ENCODE results near the gene SLC27A4. TPM values are rescaled to one million over a fixed set of nuclear protein-coding genes. Genes with fewer than 3 reads are reported as not detected.

SLC27A4 gene
- total RNA-seq, 1 experiment from 2014 or later, result 37.5 TPM

DNA sequence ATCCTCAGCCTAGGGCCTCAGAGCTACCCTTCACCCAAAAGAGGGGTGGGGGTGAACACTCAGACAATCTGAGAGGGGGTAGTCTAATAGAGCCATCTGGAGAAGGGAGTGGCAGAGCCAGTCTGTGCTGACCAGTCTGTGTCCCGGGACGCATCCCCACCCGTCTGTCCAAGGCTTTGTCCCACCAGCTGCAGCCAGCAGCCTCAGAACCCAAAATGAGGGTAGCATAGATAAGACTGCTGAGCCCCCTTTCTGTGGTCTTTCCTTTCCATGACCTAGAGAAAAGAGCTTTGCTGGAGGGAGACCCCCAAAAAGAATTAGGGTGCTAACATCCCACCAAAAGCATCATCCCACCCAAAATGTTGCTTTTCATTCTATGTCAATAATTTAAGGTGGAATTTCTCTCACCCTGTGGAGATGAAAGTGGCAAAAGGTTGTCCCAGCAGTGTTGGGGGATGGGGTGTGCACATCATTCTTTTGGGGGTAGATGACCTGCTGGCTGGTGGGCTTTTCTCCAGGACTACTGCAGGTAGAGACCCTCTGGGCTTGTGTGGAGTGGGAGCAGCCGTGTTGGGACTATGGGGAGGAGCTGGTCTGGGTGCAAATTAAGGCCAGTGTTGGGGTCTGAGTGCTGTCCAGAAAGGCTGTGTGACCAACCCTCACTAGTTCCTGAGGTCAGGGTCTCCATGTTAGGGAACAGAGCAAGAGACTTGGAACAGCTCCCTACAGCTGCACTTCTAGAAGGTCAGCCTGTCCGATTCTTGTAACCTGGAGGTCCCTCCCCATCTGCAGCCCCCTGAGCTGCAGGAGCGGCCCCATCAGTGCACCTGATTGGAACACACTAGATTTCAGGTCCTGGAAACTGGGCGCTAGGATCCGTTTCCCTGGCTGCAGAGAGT lies 50.7 kb downstream of the SLC27A4 start:
- no peak for DNase-seq (ENCODE audit: low read depth)

GRCh38 chr9:128391956-128392301 lies 51.6 kb downstream of the SLC27A4 start:
- no peak for DNase-seq (ENCODE audit: low read depth)

DNA sequence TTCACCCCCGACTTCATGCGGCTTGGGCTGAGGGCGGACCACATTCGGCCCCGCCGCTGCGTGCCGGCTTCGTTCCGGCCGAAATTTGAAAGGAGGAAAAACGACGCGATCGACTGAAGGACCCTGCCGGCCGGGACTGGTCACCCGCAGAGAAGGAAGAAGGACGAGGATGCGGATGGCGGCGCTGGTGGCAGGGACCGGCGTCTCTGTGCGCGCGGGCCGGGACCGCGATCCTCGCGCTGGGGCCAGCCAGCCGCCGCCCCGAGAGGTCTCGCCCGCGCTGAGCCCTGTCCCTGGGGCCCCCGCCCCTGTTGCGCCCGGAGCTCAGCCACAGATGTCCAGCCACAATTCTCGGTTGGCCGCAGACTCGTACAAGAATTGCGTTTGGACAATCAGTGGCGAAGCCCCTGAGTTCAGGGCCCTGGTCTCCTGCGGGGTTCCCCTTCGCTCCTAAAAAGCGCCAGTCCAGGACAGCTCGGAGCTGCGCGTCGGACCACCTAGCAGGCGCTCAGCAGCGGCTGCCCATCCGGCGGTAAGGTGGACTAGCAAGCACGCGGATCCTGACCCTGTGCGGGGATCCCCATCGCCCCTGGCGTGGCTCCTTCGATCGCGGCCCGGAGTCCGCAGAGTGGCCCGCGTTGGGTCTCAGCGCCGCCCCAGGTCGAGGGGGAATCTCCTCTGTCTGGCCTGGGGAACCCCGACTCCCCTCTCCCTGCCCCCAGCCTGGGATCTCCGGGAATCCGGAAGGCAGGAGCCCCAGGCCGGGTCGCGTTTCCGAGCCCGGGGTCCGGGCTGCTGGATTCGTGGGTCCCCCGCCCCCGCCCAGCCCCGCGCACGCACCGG lies 52.2 kb downstream of the SLC27A4 start:
- DNase-seq (ENCODE audit: low read depth), result no peak

DNA sequence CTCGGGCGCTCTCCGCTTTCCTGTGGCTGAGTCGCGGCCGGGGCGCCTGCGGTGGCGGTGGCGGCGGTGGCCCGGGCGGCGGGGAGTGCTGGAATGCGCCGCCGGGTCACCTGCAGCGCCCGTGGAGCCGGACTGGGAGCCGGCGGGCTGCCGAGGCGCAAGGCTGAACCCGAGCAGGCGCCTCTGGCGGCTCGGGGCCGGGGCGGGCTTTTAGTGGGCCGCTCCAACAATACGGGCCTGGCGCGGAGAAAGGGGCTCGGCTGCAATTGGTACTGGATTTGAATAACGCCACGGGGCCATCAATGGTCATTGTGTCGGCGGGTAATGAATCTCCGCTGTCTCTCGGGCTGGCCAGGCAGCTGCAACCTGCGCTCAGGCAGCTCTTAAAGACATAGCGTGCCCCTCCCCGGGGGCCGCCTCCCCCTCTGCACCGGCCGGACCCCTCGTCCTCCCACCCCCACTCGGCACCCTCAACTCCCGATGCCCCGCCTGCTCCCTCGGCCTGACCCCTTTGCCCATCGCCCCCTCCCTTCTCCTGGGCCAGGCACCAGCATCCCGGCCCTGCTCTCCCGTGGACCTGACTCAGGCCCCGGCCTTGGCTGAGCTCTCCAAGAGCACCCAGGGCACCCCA lies 52.9 kb downstream of the SLC27A4 start:
- no peak for DNase-seq (ENCODE audit: low read depth)

- DNase-seq (ENCODE audit: low read depth), result no peak
These were observed 53.6 kb downstream of the SLC27A4 start for GRCh38 chr9:128393970-128394369.

- no peak for DNase-seq (ENCODE audit: low read depth)
These were observed 54.2 kb downstream of the SLC27A4 start for GRCh38 chr9:128394379-128395168.

DNA sequence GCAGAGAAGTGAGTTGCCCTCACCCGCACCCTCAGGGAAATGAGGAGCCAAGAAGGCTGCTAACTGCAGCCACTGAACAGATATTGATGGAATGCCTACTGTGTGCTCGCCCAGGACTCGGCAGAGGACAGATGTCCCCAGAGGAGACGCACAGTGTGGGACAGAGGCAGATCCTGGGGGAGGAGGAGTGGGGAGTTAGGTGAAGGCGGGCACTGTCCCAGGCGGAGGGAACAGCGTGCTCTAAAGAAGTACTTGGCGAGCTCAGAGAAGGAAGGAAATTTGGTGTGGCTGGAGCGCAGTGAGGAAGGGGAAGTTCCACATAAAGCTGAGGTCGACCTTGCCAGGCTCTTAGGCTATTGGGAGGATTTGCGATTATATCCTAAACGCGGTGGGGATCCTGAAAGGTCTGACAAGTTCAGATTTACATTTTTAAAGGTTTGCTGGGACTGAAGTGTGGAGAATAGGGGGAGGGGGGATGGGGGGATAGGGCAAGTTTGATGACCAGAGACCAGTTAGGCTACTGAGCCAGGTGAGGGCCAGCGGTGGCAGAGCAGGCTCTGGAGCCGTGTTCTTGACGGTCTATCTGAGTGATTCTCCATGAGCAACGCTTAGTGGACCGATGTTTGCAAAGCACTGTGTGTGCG lies 56.8 kb downstream of the SLC27A4 start:
- no peak for DNase-seq (ENCODE audit: low read depth)

- no peak for DNase-seq (ENCODE audit: low read depth)
These were observed 57.5 kb downstream of the SLC27A4 start for GRCh38 chr9:128397831-128398230.

GRCh38 chr9:128399861-128400260 lies 59.5 kb downstream of the SLC27A4 start:
- DNase-seq (ENCODE audit: low read depth), result peak; percentile 15

GRCh38 chr9:128404560-128404959 lies 64.2 kb downstream of the SLC27A4 start:
- DNase-seq (ENCODE audit: low read depth), result no peak

- no peak for DNase-seq (ENCODE audit: low read depth)
These were observed 64.9 kb downstream of the SLC27A4 start for GRCh38 chr9:128405077-128405779.

DNA sequence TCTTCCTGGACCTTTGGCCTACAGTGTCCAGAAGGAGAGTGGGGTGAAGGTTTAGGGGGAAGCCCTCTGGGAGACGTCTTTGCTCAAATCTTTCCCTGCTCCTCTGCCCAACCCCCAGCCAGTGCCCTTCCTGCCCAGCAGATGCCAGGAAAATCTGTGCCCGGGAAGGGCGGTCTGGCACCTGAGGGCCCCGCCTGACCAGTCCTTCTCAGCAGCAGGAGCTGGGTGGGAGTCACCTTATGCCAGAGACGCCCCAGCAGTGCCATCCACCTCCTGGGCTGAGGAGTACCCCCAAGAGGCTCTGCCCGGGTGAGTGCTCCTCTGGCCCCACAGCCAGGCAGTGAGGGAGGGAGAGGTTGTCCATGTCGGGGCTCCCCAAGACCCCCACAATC lies 65.4 kb downstream of the SLC27A4 start:
- DNase-seq (ENCODE audit: low read depth), result no peak

DNA sequence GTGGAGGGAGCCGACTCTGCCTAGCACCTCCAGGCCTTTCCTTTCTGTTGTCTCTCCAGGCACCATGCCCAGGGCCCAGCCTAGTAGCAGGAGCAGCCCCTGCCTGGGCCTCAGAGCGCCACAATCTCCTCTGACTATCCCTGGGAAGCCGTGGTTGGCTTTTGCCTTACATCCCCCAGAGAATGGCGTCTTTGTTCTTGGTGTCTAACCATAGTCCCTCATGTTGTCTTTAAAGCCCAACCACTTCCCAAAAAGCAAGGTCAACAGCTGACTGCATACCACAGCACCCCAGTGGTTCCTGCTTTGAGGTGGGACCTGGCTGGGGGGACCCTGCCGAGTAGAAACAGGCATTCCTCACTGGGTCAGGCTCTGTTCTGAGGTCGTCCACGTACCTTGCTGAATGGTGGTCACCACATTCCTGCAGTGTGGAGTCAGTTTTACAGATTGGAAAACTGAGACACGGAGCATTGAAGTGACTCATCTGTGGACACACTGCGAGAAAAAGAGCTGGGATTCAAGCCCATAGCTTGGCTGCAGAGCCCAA lies 66.6 kb downstream of the SLC27A4 start:
- DNase-seq (ENCODE audit: low read depth), result peak; percentile 45

GRCh38 chr9:128408963-128409431 lies 68.7 kb downstream of the SLC27A4 start:
- DNase-seq (ENCODE audit: low read depth), result no peak

- no peak for DNase-seq (ENCODE audit: low read depth)
These were observed 69.1 kb downstream of the SLC27A4 start for GRCh38 chr9:128409450-128409849.

DNA sequence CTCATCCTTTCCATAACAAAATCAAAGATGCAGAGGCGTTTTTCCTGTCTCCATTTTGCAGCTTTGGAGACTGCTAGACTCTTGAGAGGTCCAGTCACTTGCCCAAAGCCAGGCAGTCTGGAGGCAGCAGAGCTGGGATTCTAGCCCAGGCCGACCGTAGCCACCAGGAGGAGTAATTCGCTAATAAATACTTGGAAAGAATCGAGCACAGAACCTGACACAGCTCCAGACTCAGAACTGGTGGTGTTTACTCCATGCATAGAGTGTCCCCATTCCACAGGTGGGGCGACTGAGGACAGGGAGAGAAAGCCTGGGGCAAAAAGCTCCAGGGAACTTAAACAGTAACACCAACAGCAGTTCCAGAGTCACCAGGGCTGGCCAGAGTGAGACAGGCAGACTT lies 69.7 kb downstream of the SLC27A4 start:
- peak; percentile 34 for DNase-seq (ENCODE audit: low read depth)
